K562 (cell line): ENCODE data around the gene CBX3. TPM values are rescaled to one million over a fixed set of nuclear protein-coding genes. Genes with fewer than 3 reads are reported as not detected.

Experiments
- ATAC-seq: fragments of 200-7000 bp; cut with Tn5 transposase; 3 replicates; pipeline ENCODE4 v1.9.1; 2020; ENCODE audit warnings: moderate library complexity
- BruUV-seq: library from RNA; stranded (reverse); fragments of 400-500 nt; replicated peaks from 2 replicates; lab custom pipeline; 2021; lab: Mats Ljungman, UMichigan
- CTCF ChIA-PET: fragments of 300-600 bp; formaldehyde crosslinking; extraction: SDS; loops from one replicate; lab custom pipeline; 2021; ENCODE audit warnings: low intra/inter-chr PET ratio; lab: Yijun Ruan, JAX
- POLR2A ChIA-PET: fragments of 300-600, 350-650 bp; sonication (Branson Sonifier 250); formaldehyde crosslinking; extraction: SDS; loops from one replicate; lab custom pipeline; 2021; ENCODE audit warnings: antibody characterized with exemption, inconsistent platforms; lab: Yijun Ruan, JAX
- DNase-seq, 4 experiments: peaks; one replicate each; pipeline versions ENCODE4 v3.0.0 to v3.0.0-alpha.2; 2011 to 2018; ENCODE audit warnings: low spot score in 3 of 4, mixed read lengths in 3 of 4; ENCODE audit errors: extremely low read depth in 1 of 4
- FAIRE-seq: peaks from 2 replicates; lab custom pipeline; 2011; peaks lifted over from hg19 to GRCh38; lab: Jason Lieb, UNC
- H2AFZ ChIP-seq: 2 replicates; pipeline ENCODE4 v1.6.0; 2011; ENCODE audit warnings: low read depth, low read length, control low read depth, inconsistent platforms
- H3K27ac ChIP-seq: fragments of 200-600 bp; 3 replicates; pipeline ENCODE4 v1.8.0; 2011; ENCODE audit warnings: low read depth, mild to moderate bottlenecking, control low read depth, inconsistent platforms, low read length, moderate library complexity, mixed read lengths; ENCODE audit errors: extremely low read depth
- H3K27me3 ChIP-seq, 2 experiments: fragments of 300-600 bp in 1 of 2; 2 replicates in 1 of 2; 3 replicates in 1 of 2; pipeline versions ENCODE4 v1.6.0 to v1.8.0; 2011; ENCODE audit warnings: inconsistent platforms in 2 of 2, low read length in 2 of 2, mild to moderate bottlenecking in 1 of 2, mixed read lengths in 1 of 2, moderate library complexity in 1 of 2; ENCODE audit not compliant: control insufficient read depth in 2 of 2, insufficient read depth in 2 of 2
- H3K36me3 ChIP-seq: fragments of 300-600 bp; 3 replicates; pipeline ENCODE4 v1.8.0; 2011; ENCODE audit warnings: mild to moderate bottlenecking, low read length, inconsistent platforms; ENCODE audit not compliant: control insufficient read depth, insufficient read depth
- H3K4me1 ChIP-seq, 2 experiments: fragments of 200-600 bp in 1 of 2; replicated peaks in 1 of 2; 2 replicates in 1 of 2; 3 replicates in 1 of 2; pipeline versions ENCODE4 v1.5.1 to v1.8.0; 2011; ENCODE audit warnings: inconsistent platforms in 2 of 2, low read length in 2 of 2, mild to moderate bottlenecking in 1 of 2, mixed read lengths in 1 of 2, moderate library complexity in 1 of 2; ENCODE audit not compliant: control insufficient read depth in 2 of 2, insufficient read depth in 2 of 2
- H3K4me2 ChIP-seq: 2 replicates; pipeline ENCODE4 v1.6.1; 2011; ENCODE audit warnings: low read length, control low read depth, inconsistent platforms, mixed read lengths; ENCODE audit not compliant: insufficient read depth
- H3K4me3 ChIP-seq: fragments of 200-600 bp; sonication (generic), shearing (Covaris generic); 2 replicates; pipeline ENCODE4 v1.5.1; 2016; ENCODE audit warnings: control low read depth, inconsistent platforms
- H3K79me2 ChIP-seq: fragments of 200-600 bp; 3 replicates; pipeline ENCODE4 v1.8.0; 2011; ENCODE audit warnings: low read length, inconsistent platforms; ENCODE audit not compliant: control insufficient read depth, insufficient read depth
- H3K9ac ChIP-seq, 2 experiments: 2 replicates each; pipeline versions ENCODE4 v1.6.0 to v1.6.1; 2011; ENCODE audit warnings: low read depth in 2 of 2, low read length in 2 of 2, control low read depth in 1 of 2, inconsistent platforms in 1 of 2, mild to moderate bottlenecking in 1 of 2, mixed read lengths in 1 of 2; ENCODE audit not compliant: insufficient read depth in 1 of 2
- H3K9me1 ChIP-seq: one replicate; pipeline ENCODE4 v1.6.0; 2011; ENCODE audit warnings: inconsistent platforms, mild to moderate bottlenecking, low read length, moderate library complexity; ENCODE audit not compliant: control insufficient read depth, insufficient read depth
- H3K9me3 ChIP-seq: replicated peaks from 2 replicates; pipeline ENCODE4 v1.5.1; 2011; ENCODE audit warnings: low read depth, low read length, inconsistent platforms; ENCODE audit not compliant: control insufficient read depth, insufficient read depth
- H4K20me1 ChIP-seq: replicated peaks from 2 replicates; pipeline ENCODE4 v1.6.1; 2011; ENCODE audit warnings: low read length, inconsistent platforms, mixed read lengths; ENCODE audit not compliant: control insufficient read depth, insufficient read depth
- EP400 ChIP-seq: fragments of 450-650 bp; IDR thresholded peaks from 2 replicates; pipeline ENCODE4 v1.6.1; 2017; ENCODE audit warnings: antibody characterized with exemption, mild to moderate bottlenecking, moderate library complexity
- WGBS: fragments of 100-300 bp; shearing (Covaris generic); methylation state at CpG from one replicate; pipeline ENCODE4 v1.1.6; 2016; ENCODE audit warnings: low coverage, mixed read lengths; ENCODE audit not compliant: insufficient coverage; ENCODE audit errors: missing lambda C conversion rate; 5-methylcytosine and 5-hydroxymethylcytosine counted together
- in situ Hi-C: fragments of 300-500 bp; cut with MboI; formaldehyde crosslinking; loops from 4 replicates; pipeline ENCODE4 v1.15.0; 2018; ENCODE audit warnings: inconsistent platforms, mixed read lengths
- intact Hi-C: fragments of 100-400 bp; cut with micrococcal nuclease; formaldehyde crosslinking; loops from 2 replicates; pipeline ENCODE4 v1.14.2; 2022
- polyA plus RNA-seq, 8 experiments: library from polyadenylated mRNA; depleted of rRNA in 4 of 8; stranded (reverse) in 5 of 8; unstranded in 3 of 8; fragments of >200 nt; fragmentation: Nextera tagmentation in 2 of 8; fragmentation: Illumina TruSeq in 1 of 8; extraction: Ambion mirVana in 2 of 8; extraction: Trizol in 1 of 8; gene quantifications; 2 replicates each; pipeline versions ENCODE4 v1.2.1 to v1.2.3, GENCODE V29; 2011 to 2014; ENCODE audit warnings: inconsistent platforms in 1 of 8, missing spikeins in 1 of 8
- total RNA-seq, 7 experiments: library from RNA; depleted of rRNA in 6 of 7; stranded (reverse); fragments of >200 nt in 6 of 7; fragmentation: Illumina TruSeq in 2 of 7; extraction: Trizol in 2 of 7; gene quantifications; 2 replicates each; pipeline versions ENCODE4 v1.2.1 to v1.2.3, GENCODE V29; 2011 to 2021; ENCODE audit warnings: low replicate concordance in 1 of 7
- TF ChIP-seq, protein P1 (sequence below): fragments of 450-650 bp; IDR thresholded peaks from 2 replicates; pipeline ENCODE4 v1.6.1; 2018; ENCODE audit not compliant: partially characterized antibody
- TF ChIP-seq, protein P2 (sequence below): fragments of 200-600 bp; sonication (generic); IDR thresholded peaks from one replicate; pipeline ENCODE4 v1.6.1; 2012; ENCODE audit warnings: mild to moderate bottlenecking, low read depth, low read length, inconsistent platforms

Gene CBX3
- total and polyA plus RNA-seq, 9 of the 15 experiments (the other 6 are each of a cell fraction or from before 2014, with no cell fraction given) = 198 to 413 (median 328) TPM

DNA sequence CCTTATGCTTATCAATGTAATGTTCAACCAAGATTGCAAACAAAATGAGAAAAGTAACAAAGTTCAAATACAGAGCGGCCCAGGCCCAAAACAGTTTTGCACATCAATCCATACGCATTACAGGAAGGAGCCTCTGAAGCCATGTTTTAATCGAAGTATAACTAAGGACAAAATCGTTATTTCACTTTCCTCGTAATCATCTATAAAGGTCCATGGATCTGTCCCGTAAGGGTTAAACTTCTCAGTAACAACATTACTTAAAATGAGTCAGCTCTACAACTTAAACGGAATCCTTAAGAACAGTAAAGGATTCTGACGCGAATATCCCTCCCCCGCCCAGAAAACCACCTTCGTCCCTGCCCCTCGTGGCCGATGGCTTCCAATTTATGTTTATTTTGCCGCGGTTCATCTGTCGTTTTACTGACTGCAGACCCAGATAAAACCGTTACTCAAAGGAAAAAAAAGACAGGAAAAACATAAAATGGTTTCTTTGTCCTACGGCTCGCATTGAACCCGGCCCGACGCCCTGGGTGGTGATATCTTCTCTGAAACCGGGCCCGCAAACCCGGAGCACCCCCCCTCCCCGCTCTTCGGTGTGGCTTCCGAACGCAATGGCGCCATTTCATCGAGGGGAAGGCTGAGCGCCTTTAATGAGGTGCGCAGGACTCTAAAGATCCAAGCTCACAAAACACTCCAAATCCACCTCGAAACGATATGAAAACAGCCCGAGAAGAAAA, 2.1 kb upstream of the CBX3 start (continued):
- TF ChIP-seq, protein P1, sequence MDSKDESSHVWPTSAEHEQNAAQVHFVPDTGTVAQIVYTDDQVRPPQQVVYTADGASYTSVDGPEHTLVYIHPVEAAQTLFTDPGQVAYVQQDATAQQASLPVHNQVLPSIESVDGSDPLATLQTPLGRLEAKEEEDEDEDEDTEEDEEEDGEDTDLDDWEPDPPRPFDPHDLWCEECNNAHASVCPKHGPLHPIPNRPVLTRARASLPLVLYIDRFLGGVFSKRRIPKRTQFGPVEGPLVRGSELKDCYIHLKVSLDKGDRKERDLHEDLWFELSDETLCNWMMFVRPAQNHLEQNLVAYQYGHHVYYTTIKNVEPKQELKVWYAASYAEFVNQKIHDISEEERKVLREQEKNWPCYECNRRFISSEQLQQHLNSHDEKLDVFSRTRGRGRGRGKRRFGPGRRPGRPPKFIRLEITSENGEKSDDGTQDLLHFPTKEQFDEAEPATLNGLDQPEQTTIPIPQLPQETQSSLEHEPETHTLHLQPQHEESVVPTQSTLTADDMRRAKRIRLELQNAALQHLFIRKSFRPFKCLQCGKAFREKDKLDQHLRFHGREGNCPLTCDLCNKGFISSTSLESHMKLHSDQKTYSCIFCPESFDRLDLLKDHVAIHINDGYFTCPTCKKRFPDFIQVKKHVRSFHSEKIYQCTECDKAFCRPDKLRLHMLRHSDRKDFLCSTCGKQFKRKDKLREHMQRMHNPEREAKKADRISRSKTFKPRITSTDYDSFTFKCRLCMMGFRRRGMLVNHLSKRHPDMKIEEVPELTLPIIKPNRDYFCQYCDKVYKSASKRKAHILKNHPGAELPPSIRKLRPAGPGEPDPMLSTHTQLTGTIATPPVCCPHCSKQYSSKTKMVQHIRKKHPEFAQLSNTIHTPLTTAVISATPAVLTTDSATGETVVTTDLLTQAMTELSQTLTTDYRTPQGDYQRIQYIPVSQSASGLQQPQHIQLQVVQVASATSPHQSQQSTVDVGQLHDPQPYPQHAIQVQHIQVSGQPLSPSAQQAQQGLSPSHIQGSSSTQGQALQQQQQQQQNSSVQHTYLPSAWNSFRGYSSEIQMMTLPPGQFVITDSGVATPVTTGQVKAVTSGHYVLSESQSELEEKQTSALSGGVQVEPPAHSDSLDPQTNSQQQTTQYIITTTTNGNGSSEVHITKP = peak; percentile 21

DNA sequence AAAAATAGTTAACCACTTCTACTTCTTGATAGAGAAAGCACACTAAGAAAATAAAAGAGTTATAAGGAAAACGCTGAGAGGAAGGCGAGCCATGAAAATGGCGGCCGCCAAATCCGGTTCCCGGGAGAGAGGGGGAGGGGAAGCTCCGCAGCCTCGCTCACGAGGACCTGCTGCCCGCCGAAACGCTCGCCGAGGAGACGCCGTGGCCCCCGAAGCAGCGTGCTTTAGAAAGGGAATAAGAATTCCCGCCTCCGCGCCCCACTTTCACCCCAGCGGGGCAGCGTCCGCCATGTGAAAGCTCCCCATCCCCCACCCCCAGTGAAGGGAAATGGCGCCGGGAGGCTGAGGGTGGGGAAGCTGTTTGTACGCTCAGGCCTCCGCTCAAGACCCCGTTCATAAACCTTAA, 1.5 kb upstream of the CBX3 start:
- H3K36me3 ChIP-seq = peaks cover 70% of the 10 kb centered on the region
- peak; percentile 47 to 77 (median 51) for DNase-seq
- no peaks in the 10 kb centered on the region for H3K27me3 ChIP-seq
- 0% methylated on average over 29 of the region's 29 CpGs for WGBS
- no TSS peak for BruUV-seq
- H3K79me2 ChIP-seq = peaks cover 93% of the 10 kb centered on the region
- H3K4me2 ChIP-seq = peak overlapping the region; percentile 89
- peak overlapping the region; percentile 76 for H3K4me3 ChIP-seq
- H3K4me1 ChIP-seq = peaks cover 0 to 24% of the 10 kb centered on the region in 2 experiments; a peak in 2 of 5 replicates
- H3K9me1 ChIP-seq = no peaks in the 10 kb centered on the region
- no peak overlapping the region for H2AFZ ChIP-seq
- intact Hi-C loops = loop anchor here (2.0 to 10.0 kb wide), 4 partner anchors 85 to 305 kb away; no protein-coding TSS in a partner anchor
- H3K9ac ChIP-seq = peak overlapping the region; percentile 99
- ChIA-PET CTCF (interaction anchor here (0.6 to 1.2 kb wide), 3 partner anchors 48 to 162 kb away, joined by 3 to 4 read pairs (median 3); partner anchors contain the start of gene NFE2L3), POLR2A (interaction anchor here (0.5 to 5.1 kb wide), 37 partner anchors 9 to 336 kb away, joined by 3 to 80 read pairs (median 4); partner anchors contain the start of genes NFE2L3 and SNX10)
- no peak for FAIRE-seq
- peaks cover 54% of the 10 kb centered on the region for H4K20me1 ChIP-seq
- peak overlapping the region; percentile 97 for H3K27ac ChIP-seq
- peak; percentile 45 for ATAC-seq
- no peaks in the 10 kb centered on the region for H3K9me3 ChIP-seq
- in situ Hi-C loops = no loop called here
- TF ChIP-seq, protein P2, sequence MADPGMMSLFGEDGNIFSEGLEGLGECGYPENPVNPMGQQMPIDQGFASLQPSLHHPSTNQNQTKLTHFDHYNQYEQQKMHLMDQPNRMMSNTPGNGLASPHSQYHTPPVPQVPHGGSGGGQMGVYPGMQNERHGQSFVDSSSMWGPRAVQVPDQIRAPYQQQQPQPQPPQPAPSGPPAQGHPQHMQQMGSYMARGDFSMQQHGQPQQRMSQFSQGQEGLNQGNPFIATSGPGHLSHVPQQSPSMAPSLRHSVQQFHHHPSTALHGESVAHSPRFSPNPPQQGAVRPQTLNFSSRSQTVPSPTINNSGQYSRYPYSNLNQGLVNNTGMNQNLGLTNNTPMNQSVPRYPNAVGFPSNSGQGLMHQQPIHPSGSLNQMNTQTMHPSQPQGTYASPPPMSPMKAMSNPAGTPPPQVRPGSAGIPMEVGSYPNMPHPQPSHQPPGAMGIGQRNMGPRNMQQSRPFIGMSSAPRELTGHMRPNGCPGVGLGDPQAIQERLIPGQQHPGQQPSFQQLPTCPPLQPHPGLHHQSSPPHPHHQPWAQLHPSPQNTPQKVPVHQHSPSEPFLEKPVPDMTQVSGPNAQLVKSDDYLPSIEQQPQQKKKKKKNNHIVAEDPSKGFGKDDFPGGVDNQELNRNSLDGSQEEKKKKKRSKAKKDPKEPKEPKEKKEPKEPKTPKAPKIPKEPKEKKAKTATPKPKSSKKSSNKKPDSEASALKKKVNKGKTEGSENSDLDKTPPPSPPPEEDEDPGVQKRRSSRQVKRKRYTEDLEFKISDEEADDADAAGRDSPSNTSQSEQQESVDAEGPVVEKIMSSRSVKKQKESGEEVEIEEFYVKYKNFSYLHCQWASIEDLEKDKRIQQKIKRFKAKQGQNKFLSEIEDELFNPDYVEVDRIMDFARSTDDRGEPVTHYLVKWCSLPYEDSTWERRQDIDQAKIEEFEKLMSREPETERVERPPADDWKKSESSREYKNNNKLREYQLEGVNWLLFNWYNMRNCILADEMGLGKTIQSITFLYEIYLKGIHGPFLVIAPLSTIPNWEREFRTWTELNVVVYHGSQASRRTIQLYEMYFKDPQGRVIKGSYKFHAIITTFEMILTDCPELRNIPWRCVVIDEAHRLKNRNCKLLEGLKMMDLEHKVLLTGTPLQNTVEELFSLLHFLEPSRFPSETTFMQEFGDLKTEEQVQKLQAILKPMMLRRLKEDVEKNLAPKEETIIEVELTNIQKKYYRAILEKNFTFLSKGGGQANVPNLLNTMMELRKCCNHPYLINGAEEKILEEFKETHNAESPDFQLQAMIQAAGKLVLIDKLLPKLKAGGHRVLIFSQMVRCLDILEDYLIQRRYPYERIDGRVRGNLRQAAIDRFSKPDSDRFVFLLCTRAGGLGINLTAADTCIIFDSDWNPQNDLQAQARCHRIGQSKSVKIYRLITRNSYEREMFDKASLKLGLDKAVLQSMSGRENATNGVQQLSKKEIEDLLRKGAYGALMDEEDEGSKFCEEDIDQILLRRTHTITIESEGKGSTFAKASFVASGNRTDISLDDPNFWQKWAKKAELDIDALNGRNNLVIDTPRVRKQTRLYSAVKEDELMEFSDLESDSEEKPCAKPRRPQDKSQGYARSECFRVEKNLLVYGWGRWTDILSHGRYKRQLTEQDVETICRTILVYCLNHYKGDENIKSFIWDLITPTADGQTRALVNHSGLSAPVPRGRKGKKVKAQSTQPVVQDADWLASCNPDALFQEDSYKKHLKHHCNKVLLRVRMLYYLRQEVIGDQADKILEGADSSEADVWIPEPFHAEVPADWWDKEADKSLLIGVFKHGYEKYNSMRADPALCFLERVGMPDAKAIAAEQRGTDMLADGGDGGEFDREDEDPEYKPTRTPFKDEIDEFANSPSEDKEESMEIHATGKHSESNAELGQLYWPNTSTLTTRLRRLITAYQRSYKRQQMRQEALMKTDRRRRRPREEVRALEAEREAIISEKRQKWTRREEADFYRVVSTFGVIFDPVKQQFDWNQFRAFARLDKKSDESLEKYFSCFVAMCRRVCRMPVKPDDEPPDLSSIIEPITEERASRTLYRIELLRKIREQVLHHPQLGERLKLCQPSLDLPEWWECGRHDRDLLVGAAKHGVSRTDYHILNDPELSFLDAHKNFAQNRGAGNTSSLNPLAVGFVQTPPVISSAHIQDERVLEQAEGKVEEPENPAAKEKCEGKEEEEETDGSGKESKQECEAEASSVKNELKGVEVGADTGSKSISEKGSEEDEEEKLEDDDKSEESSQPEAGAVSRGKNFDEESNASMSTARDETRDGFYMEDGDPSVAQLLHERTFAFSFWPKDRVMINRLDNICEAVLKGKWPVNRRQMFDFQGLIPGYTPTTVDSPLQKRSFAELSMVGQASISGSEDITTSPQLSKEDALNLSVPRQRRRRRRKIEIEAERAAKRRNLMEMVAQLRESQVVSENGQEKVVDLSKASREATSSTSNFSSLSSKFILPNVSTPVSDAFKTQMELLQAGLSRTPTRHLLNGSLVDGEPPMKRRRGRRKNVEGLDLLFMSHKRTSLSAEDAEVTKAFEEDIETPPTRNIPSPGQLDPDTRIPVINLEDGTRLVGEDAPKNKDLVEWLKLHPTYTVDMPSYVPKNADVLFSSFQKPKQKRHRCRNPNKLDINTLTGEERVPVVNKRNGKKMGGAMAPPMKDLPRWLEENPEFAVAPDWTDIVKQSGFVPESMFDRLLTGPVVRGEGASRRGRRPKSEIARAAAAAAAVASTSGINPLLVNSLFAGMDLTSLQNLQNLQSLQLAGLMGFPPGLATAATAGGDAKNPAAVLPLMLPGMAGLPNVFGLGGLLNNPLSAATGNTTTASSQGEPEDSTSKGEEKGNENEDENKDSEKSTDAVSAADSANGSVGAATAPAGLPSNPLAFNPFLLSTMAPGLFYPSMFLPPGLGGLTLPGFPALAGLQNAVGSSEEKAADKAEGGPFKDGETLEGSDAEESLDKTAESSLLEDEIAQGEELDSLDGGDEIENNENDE = no peak
- peak; percentile 97 for TF ChIP-seq EP400
